H1 (cell line): ENCODE results near the gene SLC28A1. TPM values are rescaled to one million over a fixed set of nuclear protein-coding genes. Genes with fewer than 3 reads are reported as not detected.

Experiments used
- CTCF ChIA-PET: fragments of 300-600 bp; sonication (Branson Sonifier 250); formaldehyde crosslinking; loops from one replicate; lab custom pipeline; 2021; ENCODE audit not compliant: partially characterized antibody; lab: Charles Lee
- POLR2A ChIA-PET: fragments of 300-600 bp; sonication (Branson Sonifier 250); formaldehyde crosslinking; loops from one replicate; lab custom pipeline; 2021; ENCODE audit warnings: inconsistent platforms; ENCODE audit not compliant: partially characterized antibody; lab: Charles Lee
- DNase-seq, 2 experiments: peaks; one replicate each; pipeline versions ENCODE4 v3.0.0 to v3.0.0-alpha.2; 2010 to 2022; ENCODE audit warnings: low spot score in 2 of 2, low read depth in 1 of 2, mixed read lengths in 1 of 2
- FAIRE-seq: peaks from 2 replicates; lab custom pipeline; 2011; peaks lifted over from hg19 to GRCh38; lab: Jason Lieb, UNC
- H2AFZ ChIP-seq: 2 replicates; pipeline ENCODE4 v1.8.1; 2012; ENCODE audit warnings: low read length, inconsistent platforms
- H2AK5ac ChIP-seq: 2 replicates; pipeline ENCODE4 v1.6.1; 2013; ENCODE audit warnings: low read depth, low read length
- H2BK120ac ChIP-seq: replicated peaks from 2 replicates; pipeline ENCODE3; 2013; ENCODE audit warnings: low read depth, low read length, inconsistent platforms
- H2BK12ac ChIP-seq: 2 replicates; pipeline ENCODE4 v1.6.1; 2013; ENCODE audit warnings: low read depth, low read length
- H2BK15ac ChIP-seq: 2 replicates; pipeline ENCODE4 v1.6.1; 2013; ENCODE audit warnings: low read length
- H2BK20ac ChIP-seq: 2 replicates; pipeline ENCODE4 v1.6.1; 2013; ENCODE audit warnings: low read length
- H2BK5ac ChIP-seq: 2 replicates; pipeline ENCODE4 v1.6.1; 2013; ENCODE audit warnings: low read depth, low read length
- H3K14ac ChIP-seq: 2 replicates; pipeline ENCODE4 v1.6.1; 2013; ENCODE audit warnings: inconsistent platforms; ENCODE audit not compliant: insufficient read length
- H3K18ac ChIP-seq: 2 replicates; pipeline ENCODE4 v1.6.1; 2013; ENCODE audit warnings: low read length; ENCODE audit errors: extremely low read depth
- H3K23ac ChIP-seq: 2 replicates; pipeline ENCODE4 v1.6.1; 2013; ENCODE audit warnings: inconsistent platforms; ENCODE audit not compliant: insufficient read length
- H3K23me2 ChIP-seq: 2 replicates; pipeline ENCODE4 v1.6.1; 2013; ENCODE audit warnings: low read depth, low read length
- H3K27ac ChIP-seq: 2 replicates; pipeline ENCODE4 v1.6.1; 2011; ENCODE audit warnings: low read depth, low read length, inconsistent platforms
- H3K27me3 ChIP-seq, 4 experiments: replicated peaks in 1 of 4; 1 replicate in 1 of 4; 2 replicates in 3 of 4; pipeline versions ENCODE4 v1.6.1 to v1.8.1; 2011 to 2013; ENCODE audit warnings: low read length in 3 of 4, mild to moderate bottlenecking in 3 of 4, inconsistent platforms in 2 of 4, mixed read lengths in 2 of 4, moderate library complexity in 1 of 4; ENCODE audit not compliant: control insufficient read depth in 3 of 4, insufficient read depth in 3 of 4; ENCODE audit errors: extremely low read depth in 1 of 4
- H3K36me3 ChIP-seq, 4 experiments: 2 replicates each; pipeline versions ENCODE4 v1.6.1 to v1.8.1; 2011 to 2013; ENCODE audit warnings: mild to moderate bottlenecking in 4 of 4, low read length in 3 of 4, moderate library complexity in 2 of 4, control low read depth in 1 of 4, inconsistent platforms in 1 of 4; ENCODE audit not compliant: insufficient read depth in 4 of 4, control insufficient read depth in 2 of 4
- H3K4ac ChIP-seq: replicated peaks from 2 replicates; pipeline ENCODE3; 2013; ENCODE audit warnings: low read length, low read depth, mixed read lengths, inconsistent platforms; ENCODE audit not compliant: insufficient read length
- H3K4me1 ChIP-seq, 4 experiments: replicated peaks in 1 of 4; 1 replicate in 1 of 4; 2 replicates in 3 of 4; pipeline versions ENCODE4 v1.6.1 to v1.8.1; 2011 to 2013; ENCODE audit warnings: low read length in 3 of 4, inconsistent platforms in 2 of 4, mixed read lengths in 1 of 4; ENCODE audit not compliant: insufficient read depth in 4 of 4, control insufficient read depth in 3 of 4
- H3K4me2 ChIP-seq, 2 experiments: 2 replicates each; pipeline versions ENCODE4 v1.6.1 to v1.8.1; 2011 to 2013; ENCODE audit warnings: low read depth in 2 of 2, low read length in 2 of 2, control low read depth in 1 of 2, inconsistent platforms in 1 of 2, mild to moderate bottlenecking in 1 of 2; ENCODE audit not compliant: insufficient read depth in 1 of 2
- H3K4me3 ChIP-seq, 4 experiments: fragments of 200-600, 300-600 bp in 1 of 4; sonication (generic), shearing (Covaris generic), sonication (Bioruptor Twin) in 1 of 4; 2 replicates each; pipeline versions ENCODE4 v1.5.1 to v1.8.1; 2011 to 2016; ENCODE audit warnings: low read length in 4 of 4, low read depth in 3 of 4, control low read depth in 2 of 4, inconsistent platforms in 2 of 4, mild to moderate bottlenecking in 2 of 4, mixed read lengths in 1 of 4, moderate library complexity in 1 of 4; ENCODE audit not compliant: insufficient read depth in 2 of 4; ENCODE audit errors: extremely low read depth in 1 of 4
- H3K56ac ChIP-seq: replicated peaks from 2 replicates; pipeline ENCODE3; 2013; ENCODE audit warnings: low read depth, mild to moderate bottlenecking, mixed read lengths, low read length, inconsistent platforms; ENCODE audit not compliant: insufficient read length
- H3K79me1 ChIP-seq: 2 replicates; pipeline ENCODE4 v1.6.1; 2013; ENCODE audit warnings: low read depth, low read length, control low read depth
- H3K79me2 ChIP-seq, 2 experiments: 2 replicates each; pipeline versions ENCODE4 v1.6.1 to v1.8.1; 2012 to 2013; ENCODE audit warnings: low read length in 2 of 2, mild to moderate bottlenecking in 2 of 2, inconsistent platforms in 1 of 2; ENCODE audit not compliant: insufficient read depth in 2 of 2, control insufficient read depth in 1 of 2
- H3K9ac ChIP-seq, 4 experiments: replicated peaks in 1 of 4; 1 replicate in 1 of 4; 2 replicates in 3 of 4; pipeline versions ENCODE4 v1.6.1 to v1.8.1; 2011 to 2013; ENCODE audit warnings: low read depth in 3 of 4, low read length in 3 of 4, control low read depth in 2 of 4, mild to moderate bottlenecking in 2 of 4, moderate library complexity in 2 of 4, inconsistent platforms in 1 of 4; ENCODE audit errors: extremely low read depth in 1 of 4
- H3K9me3 ChIP-seq, 2 experiments: 2 replicates each; pipeline versions ENCODE4 v1.6.1 to v1.8.1; 2012 to 2013; ENCODE audit warnings: mild to moderate bottlenecking in 2 of 2, moderate library complexity in 2 of 2, control low read depth in 1 of 2, inconsistent platforms in 1 of 2, low read depth in 1 of 2, low read length in 1 of 2, mixed read lengths in 1 of 2; ENCODE audit not compliant: insufficient read depth in 2 of 2
- H4K20me1 ChIP-seq, 2 experiments: replicated peaks in 1 of 2; 2 replicates each; pipeline versions ENCODE3 to v1.8.1; 2011 to 2013; ENCODE audit warnings: inconsistent platforms in 2 of 2, low read length in 2 of 2, mild to moderate bottlenecking in 1 of 2; ENCODE audit not compliant: insufficient read depth in 2 of 2, control insufficient read depth in 1 of 2
- H4K5ac ChIP-seq: 2 replicates; pipeline ENCODE4 v1.6.1; 2013; ENCODE audit warnings: low read length, low read depth, mixed read lengths, inconsistent platforms; ENCODE audit not compliant: insufficient read length
- H4K8ac ChIP-seq: 2 replicates; pipeline ENCODE4 v1.8.0; 2013; ENCODE audit warnings: mild to moderate bottlenecking, moderate library complexity, low read length, inconsistent platforms; ENCODE audit not compliant: insufficient read depth; ENCODE audit errors: extremely low read depth
- H4K91ac ChIP-seq: replicated peaks from 2 replicates; pipeline ENCODE3; 2013; ENCODE audit warnings: low read length, mixed read lengths, inconsistent platforms; ENCODE audit not compliant: insufficient read length
- BACH1 ChIP-seq: IDR thresholded peaks from 2 replicates; pipeline ENCODE4 v1.6.1; 2012; ENCODE audit warnings: low read length, improper control_type of control experiment
- CHD1 ChIP-seq: IDR thresholded peaks from 2 replicates; pipeline ENCODE4 v1.6.1; 2012; ENCODE audit warnings: low read depth, low read length, improper control_type of control experiment
- FOSL1 ChIP-seq: IDR thresholded peaks from 2 replicates; pipeline ENCODE4 v1.6.1; 2011; ENCODE audit warnings: mild to moderate bottlenecking, low read depth, low read length, moderate library complexity; ENCODE audit not compliant: insufficient read depth
- HDAC6 ChIP-seq: IDR thresholded peaks from one replicate; pipeline ENCODE4 v1.7.1; 2012; ENCODE audit warnings: low read depth, mild to moderate bottlenecking, inconsistent platforms, low read length, moderate library complexity
- JUN ChIP-seq: IDR thresholded peaks from 2 replicates; pipeline ENCODE4 v1.6.1; 2011; ENCODE audit warnings: low read depth, mild to moderate bottlenecking, improper control_type of control experiment, low read length
- POLR2AphosphoS5 ChIP-seq: IDR thresholded peaks from 2 replicates; pipeline ENCODE4 v1.6.1; 2011; ENCODE audit warnings: low read depth, low read length
- SP2 ChIP-seq: IDR thresholded peaks from 2 replicates; pipeline ENCODE4 v1.6.1; 2012; ENCODE audit warnings: mild to moderate bottlenecking, low read length, inconsistent platforms
- SUZ12 ChIP-seq: fragments of 200-600 bp; sonication (generic); IDR thresholded peaks from 2 replicates; pipeline ENCODE4 v1.6.1; 2012; ENCODE audit warnings: mild to moderate bottlenecking, inconsistent platforms, low read length, moderate library complexity, mixed read lengths
- TEAD4 ChIP-seq: IDR thresholded peaks from 2 replicates; pipeline ENCODE4 v1.6.1; 2012; ENCODE audit warnings: low read depth, low read length, inconsistent platforms, mixed read lengths
- WGBS, 2 experiments: shearing (Covaris generic) in 1 of 2; methylation state at CpG; one replicate each; pipeline versions ENCODE4 v1.1.6 to v1.1.7; 2013 to 2015; ENCODE audit warnings: low lambda C conversion rate in 2 of 2, mixed read lengths in 2 of 2, inconsistent platforms in 1 of 2, low coverage in 1 of 2, missing lambda C conversion rate in 1 of 2; ENCODE audit not compliant: insufficient replicate concordance in 2 of 2, insufficient coverage in 1 of 2, insufficient read length in 1 of 2; ENCODE audit errors: extremely low coverage in 1 of 2, missing lambda C conversion rate in 1 of 2; 5-methylcytosine and 5-hydroxymethylcytosine counted together
- polyA plus RNA-seq, 7 experiments: library from polyadenylated mRNA; depleted of rRNA in 3 of 7; stranded (reverse) in 5 of 7; unstranded in 2 of 7; fragments of >200 nt in 5 of 7; fragments of 200-250 nt in 2 of 7; gene quantifications; 1 replicate in 5 of 7; 2 replicates in 1 of 7; 4 replicates in 1 of 7; pipeline versions ENCODE4 v1.2.1 to v1.2.3, GENCODE V29; 2011 to 2013; ENCODE audit warnings: missing spikeins in 2 of 7, mixed read lengths in 2 of 7
- total RNA-seq: library from RNA; stranded (reverse); fragmentation: NEBNext Ultra II Directional; extraction: Animal tissue kit (Norgen Biotek cat#: 25700); gene quantifications from 2 replicates; pipeline ENCODE4 v1.2.1, GENCODE V29; 2021
- TF ChIP-seq, protein P1 (sequence below), 3 experiments: IDR thresholded peaks; 1 replicate in 2 of 3; 2 replicates in 1 of 3; pipeline versions ENCODE4 v1.5.1 to v1.6.1; 2011; ENCODE audit warnings: low read length in 3 of 3, mild to moderate bottlenecking in 3 of 3, inconsistent platforms in 2 of 3, low read depth in 1 of 3, moderate library complexity in 1 of 3; ENCODE audit not compliant: insufficient read depth in 1 of 3; ENCODE audit errors: control extremely low read depth in 1 of 3
- TF ChIP-seq, protein P2 (sequence below): IDR thresholded peaks from 2 replicates; pipeline ENCODE4 v1.6.1; 2012; ENCODE audit warnings: inconsistent platforms

Gene SLC28A1
- total and polyA plus RNA-seq, 2 of the 8 experiments (the other 6 are each of a cell fraction or from before 2014, with no cell fraction given) = 0.09 TPM; not detected in 1

DNA sequence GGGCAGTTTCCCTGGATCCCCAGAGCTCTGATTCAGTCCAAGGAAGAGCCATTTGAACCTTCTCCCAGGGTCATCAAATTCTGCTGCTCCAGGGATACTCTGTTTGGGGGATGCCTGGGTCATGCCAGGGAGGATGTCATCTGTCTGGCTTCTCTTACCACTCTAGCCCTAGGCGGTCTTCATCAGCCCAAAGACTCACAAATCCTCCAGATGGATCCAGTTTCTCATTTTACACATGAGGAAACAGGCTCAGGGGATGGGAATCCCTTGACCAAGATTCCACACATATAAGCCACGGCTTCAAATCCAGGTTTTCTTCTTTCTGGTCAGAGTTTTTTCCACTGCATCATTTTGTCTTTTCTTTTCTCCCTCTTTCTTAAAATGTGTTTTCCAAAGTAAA is 36.7 kb downstream of the SLC28A1 start:
- H3K36me3 ChIP-seq = no peaks in the 10 kb centered on the region
- H2AK5ac ChIP-seq = no peak overlapping the region
- no peaks in the 10 kb centered on the region for H4K20me1 ChIP-seq
- no peak overlapping the region for H2BK15ac ChIP-seq
- no peak overlapping the region for H3K18ac ChIP-seq
- no peak overlapping the region for H2BK120ac ChIP-seq
- FAIRE-seq = no peak
- H3K23me2 ChIP-seq = no peaks in the 10 kb centered on the region
- no peak overlapping the region for H3K23ac ChIP-seq
- no peak overlapping the region for H2AFZ ChIP-seq
- H4K8ac ChIP-seq = no peak overlapping the region
- no peak overlapping the region for H4K91ac ChIP-seq
- CTCF ChIA-PET = interaction anchor here (1.0 kb wide), 1 partner anchor 15 kb away, joined by 3 read pairs; no protein-coding TSS in a partner anchor
- H3K4ac ChIP-seq = no peak overlapping the region
- no peak overlapping the region for H2BK20ac ChIP-seq
- no peaks in the 10 kb centered on the region for H3K9me3 ChIP-seq
- 85% methylated on average over 2 of the region's 2 CpGs; no CpG with 5 or more reads in 1 of the 2 experiments for WGBS, 2 experiments
- TF ChIP-seq JUN (no peak), BACH1 (no peak), POLR2AphosphoS5 (no peak), CHD1 (no peak), FOSL1 (no peak), SUZ12 (no peak), SP2 (no peak), HDAC6 (no peak), TEAD4 (no peak)
- TF ChIP-seq, protein P1, sequence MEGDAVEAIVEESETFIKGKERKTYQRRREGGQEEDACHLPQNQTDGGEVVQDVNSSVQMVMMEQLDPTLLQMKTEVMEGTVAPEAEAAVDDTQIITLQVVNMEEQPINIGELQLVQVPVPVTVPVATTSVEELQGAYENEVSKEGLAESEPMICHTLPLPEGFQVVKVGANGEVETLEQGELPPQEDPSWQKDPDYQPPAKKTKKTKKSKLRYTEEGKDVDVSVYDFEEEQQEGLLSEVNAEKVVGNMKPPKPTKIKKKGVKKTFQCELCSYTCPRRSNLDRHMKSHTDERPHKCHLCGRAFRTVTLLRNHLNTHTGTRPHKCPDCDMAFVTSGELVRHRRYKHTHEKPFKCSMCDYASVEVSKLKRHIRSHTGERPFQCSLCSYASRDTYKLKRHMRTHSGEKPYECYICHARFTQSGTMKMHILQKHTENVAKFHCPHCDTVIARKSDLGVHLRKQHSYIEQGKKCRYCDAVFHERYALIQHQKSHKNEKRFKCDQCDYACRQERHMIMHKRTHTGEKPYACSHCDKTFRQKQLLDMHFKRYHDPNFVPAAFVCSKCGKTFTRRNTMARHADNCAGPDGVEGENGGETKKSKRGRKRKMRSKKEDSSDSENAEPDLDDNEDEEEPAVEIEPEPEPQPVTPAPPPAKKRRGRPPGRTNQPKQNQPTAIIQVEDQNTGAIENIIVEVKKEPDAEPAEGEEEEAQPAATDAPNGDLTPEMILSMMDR (IDR thresholded peaks at IDR 0.05; ENCODE audit: control extremely low read depth in 1 of 3, insufficient read depth in 1 of 3, low read depth in 1 of 3, low read length in 3 of 3) = no peak
- TF ChIP-seq, protein P2, sequence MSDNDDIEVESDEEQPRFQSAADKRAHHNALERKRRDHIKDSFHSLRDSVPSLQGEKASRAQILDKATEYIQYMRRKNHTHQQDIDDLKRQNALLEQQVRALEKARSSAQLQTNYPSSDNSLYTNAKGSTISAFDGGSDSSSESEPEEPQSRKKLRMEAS = no peak
- TF ChIP-seq, all 59 proteins: peak for 0
- no peak overlapping the region for H3K9ac ChIP-seq
- no peaks in the 10 kb centered on the region for H3K79me1 ChIP-seq
- H3K56ac ChIP-seq = no peak overlapping the region
- no peaks in the 10 kb centered on the region for H3K79me2 ChIP-seq
- H2BK12ac ChIP-seq = no peak overlapping the region
- H3K4me3 ChIP-seq = no peak overlapping the region
- H4K5ac ChIP-seq = no peak overlapping the region
- no peaks in the 10 kb centered on the region for H3K27me3 ChIP-seq
- peaks cover 0 to 2% (median under 1%) of the 10 kb centered on the region in 4 experiments; a peak in 2 of 7 replicates for H3K4me1 ChIP-seq
- DNase-seq = no peak
- POLR2A ChIA-PET = interaction anchor here (2.4 kb wide), 1 partner anchor 34 kb away, joined by 4 read pairs; no protein-coding TSS in a partner anchor
- H2BK5ac ChIP-seq = no peak overlapping the region
- H3K4me2 ChIP-seq = no peak overlapping the region
- H3K14ac ChIP-seq = no peak overlapping the region
- H3K27ac ChIP-seq = no peak overlapping the region
